ENCODE measurements around the gene OR2AT4. TPM values are rescaled to one million over a fixed set of nuclear protein-coding genes. Genes with fewer than 3 reads are reported as not detected.
"Not testable (repeated sequence)": the region's sequence is repeated elsewhere in the genome, so short reads cannot be mapped to it uniquely, and the experiment has no call there.

The OR2AT4 gene
- total RNA-seq, 4 donors from 2014 or later: not detected

GRCh38 chr11:75051043-75051442 is 45.6 kb downstream of the OR2AT4 start:
- no peak for TF ChIP-seq CTCF (IDR thresholded peaks at IDR 0.05)
- no peak for DNase-seq (ENCODE audit: low spot score)
- no peak for ATAC-seq (ENCODE audit: low FRiP score)

GRCh38 chr11:75050516-75050915 is 46.2 kb downstream of the OR2AT4 start:
- no peak for DNase-seq (ENCODE audit: low spot score)
- TF ChIP-seq CTCF (IDR thresholded peaks at IDR 0.05): no peak
- ATAC-seq (ENCODE audit: low FRiP score): no peak

GRCh38 chr11:75049501-75050266 is 47.0 kb downstream of the OR2AT4 start:
- DNase-seq (ENCODE audit: low spot score); ATAC-seq (ENCODE audit: low FRiP score): not testable (repeated sequence)

- no peak for TF ChIP-seq CTCF (IDR thresholded peaks at IDR 0.05)
- ATAC-seq (ENCODE audit: low FRiP score): no peak
- DNase-seq (ENCODE audit: low spot score): no peak
These were observed 49.5 kb downstream of the OR2AT4 start for GRCh38 chr11:75047191-75047590.

- DNase-seq (ENCODE audit: low spot score); ATAC-seq (ENCODE audit: low FRiP score): not testable (repeated sequence)
These were observed 50.0 kb downstream of the OR2AT4 start for GRCh38 chr11:75046668-75047067.

GRCh38 chr11:75044381-75045170 is 52.1 kb downstream of the OR2AT4 start:
- DNase-seq (ENCODE audit: low spot score); ATAC-seq (ENCODE audit: low FRiP score): not testable (repeated sequence)

GRCh38 chr11:75041821-75042220 is 54.9 kb downstream of the OR2AT4 start:
- not testable (repeated sequence) for ATAC-seq (ENCODE audit: low FRiP score); DNase-seq (ENCODE audit: low spot score)

GRCh38 chr11:75041263-75041662 is 55.4 kb downstream of the OR2AT4 start:
- DNase-seq (ENCODE audit: low spot score) (no peak), ATAC-seq (ENCODE audit: low FRiP score) (no peak)
- no peak for TF ChIP-seq CTCF (IDR thresholded peaks at IDR 0.05)

GRCh38 chr11:75040167-75040770 is 56.4 kb downstream of the OR2AT4 start:
- DNase-seq (ENCODE audit: low spot score): no peak
- TF ChIP-seq CTCF (IDR thresholded peaks at IDR 0.05): no peak
- no peak for ATAC-seq (ENCODE audit: low FRiP score)
